Suprapubic skin (tissue), 4 donors: Measurements from ENCODE around the gene ARFGAP1.

ENCODE experiments used
- CTCF ChIP-seq, 2 donors: fragments of 200-600 bp in 1 of 2; fragments of 450-650 bp in 1 of 2; sonication (generic) in 1 of 2; IDR thresholded peaks; one replicate each; pipeline ENCODE4 v1.5.1; 2016 to 2019; ENCODE audit warnings: antibody characterized with exemption in 2 of 2, mild to moderate bottlenecking in 1 of 2, moderate library complexity in 1 of 2
- EP300 ChIP-seq: sonication (generic); formaldehyde crosslinking; IDR thresholded peaks from one replicate; pipeline ENCODE4 v1.6.1; 2017; ENCODE audit warnings: antibody characterized with exemption
- POLR2AphosphoS5 ChIP-seq, 3 donors: sonication (generic); formaldehyde crosslinking; IDR thresholded peaks; one replicate each; pipeline ENCODE4 v1.6.1; 2017; ENCODE audit warnings: antibody characterized with exemption in 3 of 3

- TF ChIP-seq CTCF (IDR thresholded peaks at IDR 0.05) (no peak), POLR2AphosphoS5 (IDR thresholded peaks at IDR 0.05) (no peak), EP300 (no peak)
Observed at GRCh38 chr20:63313349-63314014, 40.9 kb downstream of the ARFGAP1 start.
